WTC11 (cell line): ENCODE data around the gene GUF1. TPM values are rescaled to one million over a fixed set of nuclear protein-coding genes. Genes with fewer than 3 reads are reported as not detected.

Source experiments
- ATAC-seq: fragments of 200-7000 bp; cut with Tn5 transposase; 2 replicates; pipeline ENCODE4 v1.10.0; 2021; ENCODE audit warnings: mild to moderate bottlenecking, moderate library complexity
- CTCF ChIA-PET: fragments of 300-600 bp; sonication (Branson Sonifier 250); formaldehyde crosslinking; loops from one replicate; lab custom pipeline; 2021; ENCODE audit warnings: antibody characterized with exemption; lab: Charles Lee
- POLR2A ChIA-PET: fragments of 350-600 bp; sonication (Branson Sonifier 250); formaldehyde crosslinking; loops from one replicate; lab custom pipeline; 2021; ENCODE audit warnings: antibody characterized with exemption; lab: Charles Lee
- DNase-seq: peaks from one replicate; pipeline ENCODE4 v3.0.0; 2021; ENCODE audit warnings: low spot score
- H3K27ac Mint-ChIP-seq: 2 replicates; pipeline ENCODE4 v1.8.0; 2021; ENCODE audit warnings: mixed read lengths
- H3K27me3 Mint-ChIP-seq: 2 replicates; pipeline ENCODE4 v1.8.0; 2021; ENCODE audit warnings: low read depth, mild to moderate bottlenecking, moderate library complexity, mixed read lengths
- H3K36me3 Mint-ChIP-seq: 2 replicates; pipeline ENCODE4 v1.8.0; 2021; ENCODE audit warnings: mixed read lengths
- H3K4me1 Mint-ChIP-seq: 2 replicates; pipeline ENCODE4 v1.8.0; 2022; ENCODE audit warnings: mixed read lengths
- H3K4me3 Mint-ChIP-seq: 2 replicates; pipeline ENCODE4 v1.8.0; 2021; ENCODE audit warnings: mild to moderate bottlenecking, moderate library complexity, mixed read lengths
- H3K9me3 Mint-ChIP-seq: 2 replicates; pipeline ENCODE4 v1.8.0; 2021; ENCODE audit warnings: mixed read lengths
- ATF2 ChIP-seq: sonication (generic); formaldehyde crosslinking; IDR thresholded peaks from 2 replicates; pipeline ENCODE4 v1.8.1; 2022; ENCODE audit warnings: low read depth, missing genetic modification reagents, borderline replicate concordance
- CDX4 ChIP-seq: fragments of 250-450 bp; sonication (Bioruptor Pico); IDR thresholded peaks from 2 replicates; pipeline ENCODE4 v1.9.0; 2021; ENCODE audit warnings: moderate library complexity, mild to moderate bottlenecking, inconsistent platforms, borderline replicate concordance
- CTCF ChIP-seq: fragments of 200-600 bp; IDR thresholded peaks from 2 replicates; pipeline ENCODE4 v1.8.0; 2022; ENCODE audit warnings: antibody characterized with exemption
- FOXP4 ChIP-seq: sonication (generic); formaldehyde crosslinking; IDR thresholded peaks from 2 replicates; pipeline ENCODE4 v1.8.0; 2022; ENCODE audit warnings: mild to moderate bottlenecking, missing genetic modification reagents
- GABPB1 ChIP-seq: sonication (generic); formaldehyde crosslinking; IDR thresholded peaks from 2 replicates; pipeline ENCODE4 v1.8.1; 2023; ENCODE audit warnings: mild to moderate bottlenecking, missing genetic modification reagents
- GRHL2 ChIP-seq: fragments of 250-450 bp; sonication (Bioruptor Pico); IDR thresholded peaks from 2 replicates; pipeline ENCODE4 v1.8.0; 2022; ENCODE audit warnings: mild to moderate bottlenecking, moderate library complexity; ENCODE audit not compliant: insufficient replicate concordance, severe bottlenecking
- HMGXB4 ChIP-seq: sonication (generic); formaldehyde crosslinking; IDR thresholded peaks from 2 replicates; pipeline ENCODE4 v1.8.1; 2023; ENCODE audit warnings: mild to moderate bottlenecking, moderate library complexity, missing genetic modification reagents
- IRF2 ChIP-seq: sonication (generic); formaldehyde crosslinking; IDR thresholded peaks from 2 replicates; pipeline ENCODE4 v1.8.0; 2022; ENCODE audit warnings: low read depth, missing genetic modification reagents, borderline replicate concordance
- KAT7 ChIP-seq: sonication (generic); formaldehyde crosslinking; IDR thresholded peaks from 2 replicates; pipeline ENCODE4 v1.8.1; 2023; ENCODE audit warnings: missing genetic modification reagents, mild to moderate bottlenecking, borderline replicate concordance
- NFATC4 ChIP-seq: fragments of 250-450 bp; sonication (Bioruptor Pico); IDR thresholded peaks from 2 replicates; pipeline ENCODE4 v1.9.0; 2021; ENCODE audit warnings: mild to moderate bottlenecking
- NFE2L1 ChIP-seq: sonication (generic); formaldehyde crosslinking; IDR thresholded peaks from 2 replicates; pipeline ENCODE4 v1.8.1; 2023; ENCODE audit warnings: missing genetic modification reagents
- OVOL2 ChIP-seq: fragments of 250-450 bp; sonication (Bioruptor Pico); IDR thresholded peaks from 2 replicates; pipeline ENCODE4 v1.9.0; 2021; ENCODE audit warnings: mild to moderate bottlenecking, borderline replicate concordance
- PRDM15 ChIP-seq: sonication (generic); formaldehyde crosslinking; IDR thresholded peaks from 2 replicates; pipeline ENCODE4 v1.8.0; 2022; ENCODE audit warnings: missing genetic modification reagents
- SMAD3 ChIP-seq: sonication (generic); formaldehyde crosslinking; IDR thresholded peaks from 2 replicates; pipeline ENCODE4 v1.8.0; 2022; ENCODE audit warnings: missing genetic modification reagents, mild to moderate bottlenecking, borderline replicate concordance
- SOX15 ChIP-seq: fragments of 250-450 bp; sonication (Bioruptor Pico); IDR thresholded peaks from 2 replicates; pipeline ENCODE4 v1.9.0; 2021; ENCODE audit warnings: mild to moderate bottlenecking
- SP1 ChIP-seq: sonication (generic); formaldehyde crosslinking; conservative IDR thresholded peaks from 2 replicates; pipeline ENCODE4 v1.8.1; 2022; ENCODE audit warnings: missing genetic modification reagents
- TCF7 ChIP-seq: sonication (generic); formaldehyde crosslinking; IDR thresholded peaks from 2 replicates; pipeline ENCODE4 v1.8.0; 2022; ENCODE audit warnings: mild to moderate bottlenecking, low read depth, missing genetic modification reagents, moderate library complexity
- TEAD4 ChIP-seq: sonication (generic); formaldehyde crosslinking; IDR thresholded peaks from 2 replicates; pipeline ENCODE4 v1.8.0; 2022; ENCODE audit warnings: mild to moderate bottlenecking, missing genetic modification reagents
- USF2 ChIP-seq: sonication (generic); formaldehyde crosslinking; IDR thresholded peaks from 2 replicates; pipeline ENCODE4 v1.8.1; 2023; ENCODE audit warnings: mild to moderate bottlenecking, missing genetic modification reagents, moderate library complexity
- ZNF423 ChIP-seq: fragments of 250-450 bp; sonication (Bioruptor Pico); IDR thresholded peaks from 2 replicates; pipeline ENCODE4 v2.1.2; 2022; ENCODE audit warnings: mild to moderate bottlenecking, moderate library complexity
- ZNF671 ChIP-seq: fragments of 250-450 bp; sonication (Bioruptor Pico); IDR thresholded peaks from 2 replicates; pipeline ENCODE4 v1.8.0; 2021; ENCODE audit warnings: mild to moderate bottlenecking
- ZSCAN18 ChIP-seq: fragments of 250-450 bp; sonication (Bioruptor Pico); IDR thresholded peaks from 2 replicates; pipeline ENCODE4 v2.1.2; 2022; ENCODE audit warnings: mild to moderate bottlenecking, moderate library complexity
- total RNA-seq: library from RNA; stranded (reverse); gene quantifications from 3 replicates; pipeline ENCODE4 v1.2.3, GENCODE V29; 2021

The GUF1 gene
- total RNA-seq, 1 experiment from 2014 or later, result 37.6 TPM

- CTCF ChIA-PET, result no interaction called here
- Mint-ChIP-seq H3K4me3 (no peak overlapping the region), H3K9me3 (no peaks in the 10 kb centered on the region)
- no peak for ATAC-seq
- TF ChIP-seq ATF2 (no peak), CDX4 (CRISPR knock-in tag) (no peak), KAT7 (no peak), GABPB1 (CRISPR knock-in tag) (no peak), SP1 (no peak), CTCF (no peak), GRHL2 (CRISPR knock-in tag) (no peak), NFE2L1 (no peak), OVOL2 (CRISPR knock-in tag) (no peak), IRF2 (CRISPR knock-in tag) (no peak), PRDM15 (no peak), USF2 (no peak), SMAD3 (no peak), NFATC4 (CRISPR knock-in tag) (no peak), ZNF671 (no peak)
- TF ChIP-seq, all 79 proteins: peak for 0
- Mint-ChIP-seq H3K27ac (no peak overlapping the region), H3K4me1 (no peaks in the 10 kb centered on the region), H3K27me3 (no peaks in the 10 kb centered on the region), H3K36me3 (0 out of 2 replicates have a peak, but pooled peaks cover 3% of the 10 kb centered on the region)
- no peak for DNase-seq
- POLR2A ChIA-PET, result no interaction called here
These were observed 34.9 kb downstream of the GUF1 start for GRCh38 chr4:44713125-44713524.

- ATAC-seq (no peak), DNase-seq (no peak)
- Mint-ChIP-seq H3K9me3 (no peaks in the 10 kb centered on the region), H3K4me3 (no peak overlapping the region), H3K27me3 (no peaks in the 10 kb centered on the region), H3K27ac (no peak overlapping the region), H3K36me3 (0 out of 2 replicates have a peak, but pooled peaks cover 3% of the 10 kb centered on the region), H3K4me1 (peaks cover 7% of the 10 kb centered on the region)
- ChIA-PET CTCF (interaction anchor here (1.6 kb wide), 1 partner anchor 10 kb away, joined by 3 read pairs; no protein-coding TSS in a partner anchor), POLR2A (no interaction called here)
- TF ChIP-seq TEAD4 (CRISPR knock-in tag) (no peak), HMGXB4 (CRISPR knock-in tag) (no peak), GABPB1 (CRISPR knock-in tag) (no peak), ZNF671 (no peak), ZSCAN18 (CRISPR knock-in tag) (no peak), ZNF423 (CRISPR knock-in tag) (no peak), FOXP4 (CRISPR knock-in tag) (no peak), SOX15 (CRISPR knock-in tag) (no peak), TCF7 (CRISPR knock-in tag) (no peak), CDX4 (CRISPR knock-in tag) (no peak)
These were observed 38.4 kb downstream of the GUF1 start for GRCh38 chr4:44716597-44716996.
